Neural cell (in vitro differentiated cells): ENCODE results near the gene PCYT2. TPM values are rescaled to one million over a fixed set of nuclear protein-coding genes. Genes with fewer than 3 reads are reported as not detected.

Experiments used
- H2AFZ ChIP-seq: fragments of 200-600, 300-800 bp; sonication (generic), shearing (Covaris generic); 2 replicates; pipeline ENCODE4 v1.6.0; 2014; ENCODE audit warnings: low read depth, mild to moderate bottlenecking, antibody characterized with exemption, low read length, moderate library complexity
- H3F3A ChIP-seq: fragments of 200-600 bp; shearing (Covaris generic); 2 replicates; pipeline ENCODE4 v1.6.1; 2016; ENCODE audit warnings: mild to moderate bottlenecking, moderate library complexity, mixed read lengths, antibody characterized with exemption, low read length; ENCODE audit not compliant: insufficient read depth, poor library complexity, severe bottlenecking
- H3K27ac ChIP-seq: fragments of 200-600, 300-800 bp; sonication (generic), shearing (Covaris generic); 2 replicates; pipeline ENCODE4 v1.5.1; 2014; ENCODE audit warnings: mild to moderate bottlenecking, low read length, moderate library complexity
- H3K27me3 ChIP-seq: fragments of 300-800, 200-600 bp; sonication (generic), shearing (Covaris generic); 2 replicates; pipeline ENCODE4 v1.6.0; 2014; ENCODE audit warnings: mild to moderate bottlenecking, low read depth, low read length, moderate library complexity; ENCODE audit not compliant: insufficient read depth
- H3K36me3 ChIP-seq: fragments of 300-800, 200-600 bp; sonication (generic), shearing (Covaris generic); 2 replicates; pipeline ENCODE4 v1.5.1; 2014; ENCODE audit warnings: mild to moderate bottlenecking, antibody characterized with exemption, low read length, moderate library complexity; ENCODE audit not compliant: insufficient read depth
- H3K4me2 ChIP-seq: fragments of 300-800, 200-600 bp; sonication (generic), shearing (Covaris generic); 2 replicates; pipeline ENCODE4 v1.6.0; 2014; ENCODE audit warnings: mild to moderate bottlenecking, low read length
- H3K4me3 ChIP-seq: fragments of 300-800, 200-600 bp; sonication (generic), shearing (Covaris generic); 2 replicates; pipeline ENCODE4 v1.5.1; 2014; ENCODE audit warnings: mild to moderate bottlenecking, low read length, moderate library complexity
- H3K79me2 ChIP-seq: fragments of 200-600 bp; shearing (Covaris generic); replicated peaks from 2 replicates; pipeline ENCODE4 v1.6.0; 2014; ENCODE audit warnings: mild to moderate bottlenecking, low read length, moderate library complexity; ENCODE audit not compliant: insufficient read depth
- H3K9ac ChIP-seq: fragments of 300-800, 200-600 bp; sonication (generic), shearing (Covaris generic); 2 replicates; pipeline ENCODE4 v1.6.1; 2016; ENCODE audit warnings: mild to moderate bottlenecking, low read length, mixed read lengths
- H3K9me2 ChIP-seq: fragments of 200-600 bp; shearing (Covaris generic); 2 replicates; pipeline ENCODE4 v1.6.1; 2016; ENCODE audit warnings: mild to moderate bottlenecking, low read length, mixed read lengths; ENCODE audit not compliant: insufficient read depth
- H3K9me3 ChIP-seq: fragments of 200-600, 300-800 bp; sonication (generic), shearing (Covaris generic); 2 replicates; pipeline ENCODE4 v1.6.1; 2016; ENCODE audit warnings: mild to moderate bottlenecking, mixed run types, low read length, moderate library complexity, mixed read lengths
- H4K20me1 ChIP-seq: fragments of 200-600 bp; shearing (Covaris generic); 2 replicates; pipeline ENCODE4 v1.6.1; 2016; ENCODE audit warnings: mild to moderate bottlenecking, mixed run types; ENCODE audit not compliant: insufficient read depth
- CTCF ChIP-seq: fragments of 450-650 bp; IDR thresholded peaks from 2 replicates; pipeline ENCODE4 v1.5.1; 2014; ENCODE audit warnings: antibody characterized with exemption, mild to moderate bottlenecking, moderate library complexity; ENCODE audit not compliant: poor library complexity, severe bottlenecking
- EP300 ChIP-seq: fragments of 450-650 bp; conservative IDR thresholded peaks from 2 replicates; pipeline ENCODE4 v1.6.1; 2014; ENCODE audit warnings: antibody characterized with exemption, mild to moderate bottlenecking, moderate library complexity; ENCODE audit not compliant: poor library complexity, severe bottlenecking
- EZH2 ChIP-seq: fragments of 200-600, 300-800 bp; shearing (Covaris generic), sonication (generic); IDR thresholded peaks from 2 replicates; pipeline ENCODE4 v1.6.1; 2014; ENCODE audit warnings: antibody characterized with exemption, low read length, borderline replicate concordance, mild to moderate bottlenecking; ENCODE audit not compliant: insufficient read depth, poor library complexity, severe bottlenecking
- MXI1 ChIP-seq: fragments of 450-650 bp; conservative IDR thresholded peaks from 2 replicates; pipeline ENCODE4 v1.6.1; 2014; ENCODE audit warnings: antibody characterized with exemption, mild to moderate bottlenecking; ENCODE audit not compliant: poor library complexity, severe bottlenecking
- POLR2AphosphoS5 ChIP-seq: IDR thresholded peaks from 2 replicates; pipeline ENCODE4 v1.6.1; 2012
- RAD21 ChIP-seq: fragments of 450-650 bp; conservative IDR thresholded peaks from 2 replicates; pipeline ENCODE4 v1.6.1; 2014; ENCODE audit warnings: antibody characterized with exemption, mild to moderate bottlenecking, moderate library complexity
- REST ChIP-seq: IDR thresholded peaks from 2 replicates; pipeline ENCODE4 v1.6.1; 2012; ENCODE audit warnings: borderline replicate concordance
- SMC3 ChIP-seq: fragments of 450-650 bp; conservative IDR thresholded peaks from 2 replicates; pipeline ENCODE4 v1.6.1; 2014; ENCODE audit warnings: antibody characterized with exemption, mild to moderate bottlenecking, moderate library complexity; ENCODE audit not compliant: poor library complexity
- TAF1 ChIP-seq: IDR thresholded peaks from 2 replicates; pipeline ENCODE4 v1.6.1; 2012; ENCODE audit warnings: low read depth
- polyA plus RNA-seq: library from polyadenylated mRNA; depleted of rRNA; stranded (reverse); fragments of >200 nt; gene quantifications from 2 replicates; pipeline ENCODE4 v1.2.3, GENCODE V29; 2014

The PCYT2 gene
- polyA plus RNA-seq, 1 donor from 2014 or later, result 35.3 TPM

GRCh38 chr17:81870981-81871386 lies 40.2 kb downstream of the PCYT2 start, which contains the start of gene ARHGDIA:
Gene ARHGDIA (minus strand): TSS chr17:81871337. CDS start chr17:81869930, 1,407 bp downstream.
- TF ChIP-seq EZH2 (no peak), RAD21 (no peak), MXI1 (no peak), REST (no peak), SMC3 (no peak), POLR2AphosphoS5 (no peak), EP300 (no peak), TAF1 (no peak), CTCF (no peak)
- Histone ChIP-seq H3K79me2 (peaks cover 13% of the 10 kb centered on the region), H3K36me3 (no peaks in the 10 kb centered on the region), H3K27ac (peak within 1 kb of the TSS; percentile 94), H3K4me3 (peak within 1 kb of the TSS; percentile 97), H3F3A (no peaks in the 10 kb centered on the region), H2AFZ (peak within 1 kb of the TSS; percentile 83), H3K4me2 (peak within 1 kb of the TSS; percentile 97), H3K9me2 (no peaks in the 10 kb centered on the region), H3K9ac (peak within 1 kb of the TSS; percentile 96), H4K20me1 (no peaks in the 10 kb centered on the region), H3K9me3 (no peaks in the 10 kb centered on the region), H3K27me3 (no peaks in the 10 kb centered on the region)

GRCh38 chr17:81870131-81870980 lies 40.8 kb downstream of the PCYT2 start:
- no peak overlapping the region for H2AFZ ChIP-seq

More at GRCh38 chr17:81870131-81870980, 40.8 kb downstream of the PCYT2 start:
- H3K27ac ChIP-seq, result peak overlapping the region; percentile 64
- no peaks in the 10 kb centered on the region for H3K27me3 ChIP-seq
- H4K20me1 ChIP-seq, result no peaks in the 10 kb centered on the region
- no peaks in the 10 kb centered on the region for H3F3A ChIP-seq
- TF ChIP-seq POLR2AphosphoS5 (no peak), EZH2 (no peak), RAD21 (no peak), EP300 (no peak), CTCF (no peak), TAF1 (no peak), REST (no peak), SMC3 (no peak), MXI1 (no peak)
- H3K36me3 ChIP-seq, result no peaks in the 10 kb centered on the region
- no peaks in the 10 kb centered on the region for H3K9me3 ChIP-seq
- peak overlapping the region; percentile 96 for H3K4me3 ChIP-seq
- H3K4me2 ChIP-seq, result peak overlapping the region; percentile 97
- peaks cover 13% of the 10 kb centered on the region for H3K79me2 ChIP-seq
- H3K9me2 ChIP-seq, result no peaks in the 10 kb centered on the region
- H3K9ac ChIP-seq, result peak overlapping the region; percentile 96
